Lung (tissue), 12 donors: ENCODE data around the gene ZBTB32. TPM values are rescaled to one million over a fixed set of nuclear protein-coding genes. Genes with fewer than 3 reads are reported as not detected.

Source experiments
- ATAC-seq: fragments of 200-7000 bp; cut with Tn5 transposase; one replicate; pipeline ENCODE4 v1.9.1; 2020; ENCODE audit warnings: moderate number of reproducible peaks; ENCODE audit not compliant: insufficient read depth, low FRiP score
- DNase-seq, 3 donors: peaks; one replicate each; pipeline ENCODE4 v3.0.0-alpha.2; 2013 to 2017
- H3K27ac ChIP-seq, 2 donors: one replicate each; pipeline ENCODE4 v1.5.1; 2013; ENCODE audit warnings: mild to moderate bottlenecking in 2 of 2, moderate library complexity in 2 of 2, control low read depth in 1 of 2, inconsistent platforms in 1 of 2, low read depth in 1 of 2, low read length in 1 of 2
- H3K27me3 ChIP-seq, 3 donors: one replicate each; pipeline ENCODE4 v1.5.1; 2013; ENCODE audit warnings: low read length in 2 of 3; ENCODE audit not compliant: control insufficient read depth in 3 of 3, insufficient read depth in 3 of 3
- H3K36me3 ChIP-seq, 4 donors: one replicate each; pipeline ENCODE4 v1.5.1; 2013; ENCODE audit warnings: low read length in 4 of 4, mild to moderate bottlenecking in 1 of 4, moderate library complexity in 1 of 4; ENCODE audit not compliant: control insufficient read depth in 4 of 4, insufficient read depth in 4 of 4
- H3K4me1 ChIP-seq, 5 donors: one replicate each; pipeline ENCODE4 v1.5.1; 2013; ENCODE audit warnings: low read length in 5 of 5, mild to moderate bottlenecking in 2 of 5, moderate library complexity in 1 of 5; ENCODE audit not compliant: control insufficient read depth in 5 of 5, insufficient read depth in 5 of 5
- H3K4me3 ChIP-seq: one replicate; pipeline ENCODE4 v1.5.1; 2013; ENCODE audit warnings: mild to moderate bottlenecking, control low read depth, moderate library complexity
- H3K9ac ChIP-seq, 2 donors: one replicate each; pipeline ENCODE4 v1.5.1; 2013; ENCODE audit warnings: low read length in 2 of 2, control low read depth in 1 of 2; ENCODE audit not compliant: insufficient read depth in 1 of 2
- H3K9me3 ChIP-seq, 4 donors: one replicate each; pipeline ENCODE4 v1.5.1; 2013; ENCODE audit warnings: low read length in 3 of 4, mild to moderate bottlenecking in 1 of 4, moderate library complexity in 1 of 4; ENCODE audit not compliant: control insufficient read depth in 4 of 4, insufficient read depth in 3 of 4
- CTCF ChIP-seq: IDR thresholded peaks from 2 replicates; pipeline ENCODE4 v1.5.1; 2012; ENCODE audit warnings: mild to moderate bottlenecking; ENCODE audit errors: control extremely low read depth, extremely low read depth
- WGBS, 2 donors: extraction: QIAGEN DNeasy Blood & Tissue Kit; methylation state at CpG; one replicate each; pipeline ENCODE4 v1.1.7; 2013; 5-methylcytosine and 5-hydroxymethylcytosine counted together
- polyA plus RNA-seq, 2 donors: library from polyadenylated mRNA; stranded (reverse); fragments of 200-250 nt; gene quantifications; one replicate each; pipeline ENCODE4 v1.2.1, GENCODE V29; 2013
- total RNA-seq, 2 donors: library from RNA; depleted of rRNA in 1 of 2; stranded (reverse); fragments of >200 nt in 1 of 2; gene quantifications; one replicate each; pipeline ENCODE4 v1.2.1, GENCODE V29; 2014 to 2021
- donor health status: control.
- donor health status: control.
- donor health status: Bipolar disorder and iron deficiency.
- donor health status: healthy.
- donor health status: DM: yes; HTN: yes; CAD: no.

ZBTB32 gene
- total and polyA plus RNA-seq, 4 donors: 0.22 to 0.63 (median 0.39) TPM

DNA sequence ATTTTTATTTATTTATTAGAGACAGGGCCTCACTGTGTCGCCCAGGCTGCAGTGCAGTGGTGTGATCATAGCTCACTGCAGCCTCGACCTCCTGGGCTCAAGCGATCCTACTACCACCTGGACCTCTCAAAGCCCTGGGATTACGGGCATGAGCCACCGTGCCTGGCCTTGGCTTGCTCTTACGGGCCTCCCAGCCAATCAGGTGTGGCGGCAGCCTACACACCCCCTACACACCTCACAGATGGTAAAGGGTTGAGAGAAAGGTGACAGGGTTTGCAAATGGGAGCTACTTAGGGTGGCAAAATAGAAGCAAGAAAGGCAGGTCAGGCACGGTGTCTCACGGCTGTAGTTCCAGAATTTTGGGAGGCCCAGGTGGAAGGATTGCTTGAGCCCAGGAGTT lies 1.0 kb upstream of the ZBTB32 start:
- no peaks in the 10 kb centered on the region for H3K27me3 ChIP-seq
- ATAC-seq: no peak

GRCh38 chr19:35708391-35708790 lies 4.0 kb downstream of the ZBTB32 start:
- no peak for ATAC-seq
- H3K4me3 ChIP-seq: no peak overlapping the region
- no peaks in the 10 kb centered on the region for H3K9me3 ChIP-seq
- no peaks in the 10 kb centered on the region for H3K27me3 ChIP-seq
- TF ChIP-seq CTCF: no peak
- 73 to 87% methylated on average over 1 of the region's 1 CpG for whole genome bisulfite sequencing, 2 donors
- H3K9ac ChIP-seq: no peak overlapping the region
- H3K4me1 ChIP-seq: peaks cover 0 to 4% (median 0%) of the 10 kb centered on the region in 5 donors
- peak in 2 of 3 donors; percentile 48 to 71 for DNase-seq
- H3K36me3 ChIP-seq: no peaks in the 10 kb centered on the region
- no peak overlapping the region for H3K27ac ChIP-seq

More for the DNA sequence above, 1.0 kb upstream of the ZBTB32 start:
- Histone ChIP-seq H3K9ac (no peak overlapping the region), H3K36me3 (no peaks in the 10 kb centered on the region), H3K4me1 (peaks cover 0 to 4% (median 0%) of the 10 kb centered on the region in 5 donors), H3K9me3 (no peaks in the 10 kb centered on the region), H3K27ac (no peak overlapping the region), H3K4me3 (no peak overlapping the region)
- WGBS, 2 donors: 44 to 54% methylated on average over 9 of the region's 9 CpGs
- TF ChIP-seq CTCF: no peak
- no peak for DNase-seq

DNA sequence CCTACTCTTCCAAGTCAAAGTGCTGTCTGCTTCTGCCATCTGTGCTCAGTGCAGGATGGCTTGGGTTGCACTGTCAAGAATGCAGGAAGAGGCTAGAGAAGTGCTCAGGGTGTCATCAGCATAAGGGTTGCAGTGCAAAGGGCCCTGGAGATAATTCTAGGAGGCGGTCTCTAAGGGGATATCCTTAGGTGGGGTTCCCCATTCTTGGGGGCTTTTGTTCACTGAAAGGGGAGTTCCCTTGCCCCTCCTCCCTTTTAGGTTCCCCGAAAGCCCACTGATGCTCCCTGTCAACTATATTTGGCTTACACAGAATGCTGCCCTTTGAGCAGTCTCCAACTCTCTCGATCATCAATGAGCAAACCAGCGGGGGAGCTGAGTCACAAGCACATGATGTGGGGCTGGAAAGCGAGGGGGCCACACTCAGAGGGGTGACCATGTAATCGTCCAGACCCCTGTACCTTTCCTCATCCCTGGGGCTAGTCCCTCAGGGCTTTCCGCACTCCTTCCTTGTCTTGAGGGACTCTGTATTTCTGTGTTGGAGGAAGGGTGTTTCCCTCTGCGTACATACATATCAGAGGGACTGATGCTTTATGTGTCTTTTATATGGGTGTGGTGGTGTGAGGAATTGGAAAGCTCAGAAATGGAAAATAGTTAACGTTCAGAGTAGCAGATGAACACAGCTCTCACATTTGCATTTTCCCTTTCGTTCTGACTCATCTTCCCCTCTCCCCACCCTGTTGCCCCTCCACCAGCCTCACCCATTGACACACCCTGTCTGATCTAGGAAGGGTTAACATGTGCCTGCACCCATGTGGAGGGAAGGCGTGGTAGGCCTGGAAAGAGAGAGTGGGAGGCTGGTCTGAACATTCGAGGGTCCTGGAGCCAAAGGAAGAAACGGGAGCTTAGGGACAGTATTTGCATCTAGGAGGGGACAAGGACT lies 6.7 kb downstream of the ZBTB32 start:
- 63 to 83% methylated on average over 13 of the region's 13 CpGs for WGBS, 2 donors
- ATAC-seq: no peak
- TF ChIP-seq CTCF: no peak

More for the DNA sequence above, 6.7 kb downstream of the ZBTB32 start:
- Histone ChIP-seq H3K9ac (no peak overlapping the region), H3K27me3 (no peaks in the 10 kb centered on the region), H3K4me1 (peaks cover 0 to 12% (median 5%) of the 10 kb centered on the region in 5 donors), H3K4me3 (no peak overlapping the region), H3K9me3 (no peaks in the 10 kb centered on the region), H3K36me3 (no peaks in the 10 kb centered on the region), H3K27ac (no peak overlapping the region)
- no peak for DNase-seq
